ENCODE measurements around the gene MUSTN1.

DNA sequence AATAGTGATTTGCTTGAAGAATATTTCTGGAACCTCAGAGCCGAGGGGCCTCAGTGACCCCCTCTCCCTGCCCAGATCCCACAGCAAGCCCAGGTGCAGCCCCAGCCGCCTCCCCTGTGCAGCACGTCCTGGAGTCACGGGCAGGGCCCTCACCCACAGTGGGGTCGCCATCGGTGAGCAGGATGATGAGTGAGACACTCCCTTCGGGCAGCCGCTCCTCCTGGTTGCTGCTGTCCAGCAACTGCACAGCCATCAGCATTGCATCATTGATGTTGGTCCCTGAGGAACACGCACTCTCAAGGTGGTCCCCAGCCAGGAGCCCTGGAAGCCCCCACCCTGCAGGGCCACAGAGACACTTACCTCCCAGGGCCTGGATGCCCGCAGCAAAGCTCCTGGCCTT is 10.8 kb downstream of the MUSTN1 start:
- TF ChIP-seq CTCF (IDR thresholded peaks at IDR 0.05): no peak
- no peak for TF ChIP-seq EZH2 (IDR thresholded peaks at IDR 0.05; ENCODE audit: borderline replicate concordance, insufficient read depth, low read depth, low read length, poor library complexity, severe bottlenecking)
